Suprapubic skin (tissue), 4 donors: Measurements from ENCODE around the gene RNF212. TPM values are rescaled to one million over a fixed set of nuclear protein-coding genes. Genes with fewer than 3 reads are reported as not detected.

Experiments used
- DNase-seq, 2 donors: peaks; one replicate each; pipeline ENCODE4 v3.0.0-alpha.2; 2019; ENCODE audit warnings: low spot score in 2 of 2
- H3K27ac ChIP-seq: fragments of 200-600 bp; sonication (generic); one replicate; pipeline ENCODE4 v1.5.1; 2019
- H3K27me3 ChIP-seq: fragments of 200-600 bp; sonication (generic); one replicate; pipeline ENCODE4 v1.5.1; 2019
- H3K36me3 ChIP-seq: fragments of 200-600 bp; sonication (generic); one replicate; pipeline ENCODE4 v1.5.1; 2019
- H3K4me1 ChIP-seq: fragments of 200-600 bp; sonication (generic); one replicate; pipeline ENCODE4 v1.5.1; 2019
- H3K4me3 ChIP-seq: fragments of 200-600 bp; sonication (generic); one replicate; pipeline ENCODE4 v1.5.1; 2019; ENCODE audit warnings: mild to moderate bottlenecking
- H3K9me3 ChIP-seq: fragments of 200-600 bp; sonication (generic); one replicate; pipeline ENCODE4 v1.5.1; 2019
- CTCF ChIP-seq, 2 donors: fragments of 200-600 bp in 1 of 2; fragments of 450-650 bp in 1 of 2; sonication (generic) in 1 of 2; IDR thresholded peaks; one replicate each; pipeline ENCODE4 v1.5.1; 2016 to 2019; ENCODE audit warnings: antibody characterized with exemption in 2 of 2, mild to moderate bottlenecking in 1 of 2, moderate library complexity in 1 of 2
- EP300 ChIP-seq: sonication (generic); formaldehyde crosslinking; IDR thresholded peaks from one replicate; pipeline ENCODE4 v1.6.1; 2017; ENCODE audit warnings: antibody characterized with exemption
- POLR2A ChIP-seq, 2 donors: fragments of 450-650 bp; IDR thresholded peaks; one replicate each; pipeline ENCODE4 v1.6.1; 2017; ENCODE audit warnings: antibody characterized with exemption in 2 of 2, mild to moderate bottlenecking in 2 of 2, moderate library complexity in 2 of 2
- POLR2AphosphoS5 ChIP-seq, 3 donors: sonication (generic); formaldehyde crosslinking; IDR thresholded peaks; one replicate each; pipeline ENCODE4 v1.6.1; 2017; ENCODE audit warnings: antibody characterized with exemption in 3 of 3
- WGBS: methylation state at CpG from one replicate; pipeline ENCODE4 v1.1.5; 2018; 5-methylcytosine and 5-hydroxymethylcytosine counted together
- total RNA-seq, 4 donors: library from RNA; depleted of rRNA; stranded (reverse); fragments of >200 nt; gene quantifications; one replicate each; pipeline ENCODE4 v1.1.0, GENCODE V29; 2016

RNF212 gene
- total RNA-seq, 4 donors from 2014 or later: 2.4 to 16.5 (median 4.4) TPM

GRCh38 chr4:1092983-1093361 is 20.4 kb downstream of the RNF212 start:
- H3K27ac ChIP-seq: no peak overlapping the region
- DNase-seq: peak in 1 of 2 donors; percentile 34
- no peak for TF ChIP-seq CTCF (IDR thresholded peaks at IDR 0.05)
- TF ChIP-seq EP300: no peak
- TF ChIP-seq POLR2AphosphoS5 (IDR thresholded peaks at IDR 0.05): no peak
- TF ChIP-seq POLR2A (IDR thresholded peaks at IDR 0.05): no peak
- no peaks in the 10 kb centered on the region for H3K4me1 ChIP-seq
- H3K9me3 ChIP-seq: no peaks in the 10 kb centered on the region
- H3K4me3 ChIP-seq: no peak overlapping the region
- H3K27me3 ChIP-seq: peaks cover 4% of the 10 kb centered on the region
- WGBS: 90% methylated on average over 2 of the region's 4 CpGs
- no peaks in the 10 kb centered on the region for H3K36me3 ChIP-seq

GRCh38 chr4:1092026-1092982 is 21.1 kb downstream of the RNF212 start:
- Histone ChIP-seq H3K27me3 (peaks cover 4% of the 10 kb centered on the region), H3K4me3 (no peak overlapping the region), H3K27ac (no peak overlapping the region), H3K9me3 (no peaks in the 10 kb centered on the region), H3K36me3 (no peaks in the 10 kb centered on the region), H3K4me1 (no peaks in the 10 kb centered on the region)
- DNase-seq: peak; percentile 44 to 67
- TF ChIP-seq POLR2A (IDR thresholded peaks at IDR 0.05) (no peak), CTCF (IDR thresholded peaks at IDR 0.05) (no peak), POLR2AphosphoS5 (IDR thresholded peaks at IDR 0.05) (no peak), EP300 (no peak)
- 91% methylated on average over 19 of the region's 28 CpGs for WGBS

GRCh38 chr4:1091561-1091995 is 21.8 kb downstream of the RNF212 start:
- peak; percentile 38 to 65 for DNase-seq
- Histone ChIP-seq H3K4me1 (no peaks in the 10 kb centered on the region), H3K27ac (no peak overlapping the region), H3K36me3 (no peaks in the 10 kb centered on the region), H3K9me3 (no peaks in the 10 kb centered on the region), H3K27me3 (peaks cover 4% of the 10 kb centered on the region), H3K4me3 (no peak overlapping the region)
- no peak for TF ChIP-seq POLR2A (IDR thresholded peaks at IDR 0.05)
- 96% methylated on average over 3 of the region's 10 CpGs for WGBS

- Histone ChIP-seq H3K9me3 (no peaks in the 10 kb centered on the region), H3K27me3 (peaks cover 4% of the 10 kb centered on the region), H3K4me1 (no peaks in the 10 kb centered on the region), H3K4me3 (no peak overlapping the region), H3K36me3 (no peaks in the 10 kb centered on the region), H3K27ac (no peak overlapping the region)
- TF ChIP-seq POLR2AphosphoS5 (IDR thresholded peaks at IDR 0.05): no peak
- TF ChIP-seq CTCF (IDR thresholded peaks at IDR 0.05): no peak
- no peak for TF ChIP-seq POLR2A (IDR thresholded peaks at IDR 0.05)
- TF ChIP-seq EP300: no peak
- DNase-seq: peak; percentile 32 to 50
- WGBS: 91% methylated on average over 7 of the region's 10 CpGs
These were observed 22.6 kb downstream of the RNF212 start for GRCh38 chr4:1090465-1091440.

- Histone ChIP-seq H3K4me3 (no peak overlapping the region), H3K27ac (no peak overlapping the region)
- WGBS: 71% methylated on average over 3 of the region's 3 CpGs
These were observed 23.3 kb downstream of the RNF212 start for GRCh38 chr4:1090036-1090435.

More at GRCh38 chr4:1090036-1090435, 23.3 kb downstream of the RNF212 start:
- TF ChIP-seq POLR2AphosphoS5 (IDR thresholded peaks at IDR 0.05) (no peak), POLR2A (IDR thresholded peaks at IDR 0.05) (no peak), CTCF (IDR thresholded peaks at IDR 0.05) (no peak), EP300 (no peak)
- peak; percentile 24 to 66 for DNase-seq
- Histone ChIP-seq H3K27me3 (peaks cover 9% of the 10 kb centered on the region), H3K36me3 (no peaks in the 10 kb centered on the region), H3K4me1 (no peaks in the 10 kb centered on the region), H3K9me3 (no peaks in the 10 kb centered on the region)
